ENCODE data around the gene GAREM2.

Gene GAREM2

DNA sequence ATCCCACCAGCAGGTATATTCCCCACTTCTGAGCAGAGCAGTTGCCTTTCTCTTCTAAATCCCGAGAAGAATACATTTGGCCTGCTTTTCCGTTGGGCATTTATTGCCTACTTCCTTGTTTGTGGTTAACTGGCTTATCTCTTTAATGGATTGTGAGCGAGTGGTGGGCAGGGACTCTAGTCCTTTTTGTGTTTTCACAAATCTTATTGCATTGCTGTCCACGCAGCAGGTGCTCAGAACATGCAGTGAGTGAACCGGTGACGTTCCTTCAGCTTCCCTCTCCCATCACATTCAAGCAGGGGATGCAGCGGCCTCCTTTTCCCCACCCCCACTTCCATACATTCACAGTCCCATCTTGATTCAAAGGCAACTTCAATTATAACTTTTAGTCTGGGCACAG, 28.9 kb upstream of the GAREM2 start:
- Histone ChIP-seq H3K27ac (no peak overlapping the region), H2AFZ (ENCODE audit: low read depth) (no peak overlapping the region), H3K4me2 (no peak overlapping the region), H3K79me2 (ENCODE audit: insufficient read depth, low read depth) (no peaks in the 10 kb centered on the region), H3K27me3 (ENCODE audit: insufficient read depth, low read depth) (no peaks in the 10 kb centered on the region), H3K36me3 (ENCODE audit: insufficient read depth) (no peaks in the 10 kb centered on the region), H3K9ac (no peak overlapping the region), H3K4me3 (IDR thresholded peaks at IDR 0.05; ENCODE audit: insufficient read depth, low read depth, low read length) (no peak overlapping the region), H4K20me1 (ENCODE audit: insufficient read depth) (no peaks in the 10 kb centered on the region), H3K4me1 (ENCODE audit: low read depth, poor library complexity, severe bottlenecking) (no peaks in the 10 kb centered on the region)
- TF ChIP-seq, protein P1, sequence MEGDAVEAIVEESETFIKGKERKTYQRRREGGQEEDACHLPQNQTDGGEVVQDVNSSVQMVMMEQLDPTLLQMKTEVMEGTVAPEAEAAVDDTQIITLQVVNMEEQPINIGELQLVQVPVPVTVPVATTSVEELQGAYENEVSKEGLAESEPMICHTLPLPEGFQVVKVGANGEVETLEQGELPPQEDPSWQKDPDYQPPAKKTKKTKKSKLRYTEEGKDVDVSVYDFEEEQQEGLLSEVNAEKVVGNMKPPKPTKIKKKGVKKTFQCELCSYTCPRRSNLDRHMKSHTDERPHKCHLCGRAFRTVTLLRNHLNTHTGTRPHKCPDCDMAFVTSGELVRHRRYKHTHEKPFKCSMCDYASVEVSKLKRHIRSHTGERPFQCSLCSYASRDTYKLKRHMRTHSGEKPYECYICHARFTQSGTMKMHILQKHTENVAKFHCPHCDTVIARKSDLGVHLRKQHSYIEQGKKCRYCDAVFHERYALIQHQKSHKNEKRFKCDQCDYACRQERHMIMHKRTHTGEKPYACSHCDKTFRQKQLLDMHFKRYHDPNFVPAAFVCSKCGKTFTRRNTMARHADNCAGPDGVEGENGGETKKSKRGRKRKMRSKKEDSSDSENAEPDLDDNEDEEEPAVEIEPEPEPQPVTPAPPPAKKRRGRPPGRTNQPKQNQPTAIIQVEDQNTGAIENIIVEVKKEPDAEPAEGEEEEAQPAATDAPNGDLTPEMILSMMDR (conservative IDR thresholded peaks at IDR 0.05; ENCODE audit: low read depth, low read length), result no peak

DNA sequence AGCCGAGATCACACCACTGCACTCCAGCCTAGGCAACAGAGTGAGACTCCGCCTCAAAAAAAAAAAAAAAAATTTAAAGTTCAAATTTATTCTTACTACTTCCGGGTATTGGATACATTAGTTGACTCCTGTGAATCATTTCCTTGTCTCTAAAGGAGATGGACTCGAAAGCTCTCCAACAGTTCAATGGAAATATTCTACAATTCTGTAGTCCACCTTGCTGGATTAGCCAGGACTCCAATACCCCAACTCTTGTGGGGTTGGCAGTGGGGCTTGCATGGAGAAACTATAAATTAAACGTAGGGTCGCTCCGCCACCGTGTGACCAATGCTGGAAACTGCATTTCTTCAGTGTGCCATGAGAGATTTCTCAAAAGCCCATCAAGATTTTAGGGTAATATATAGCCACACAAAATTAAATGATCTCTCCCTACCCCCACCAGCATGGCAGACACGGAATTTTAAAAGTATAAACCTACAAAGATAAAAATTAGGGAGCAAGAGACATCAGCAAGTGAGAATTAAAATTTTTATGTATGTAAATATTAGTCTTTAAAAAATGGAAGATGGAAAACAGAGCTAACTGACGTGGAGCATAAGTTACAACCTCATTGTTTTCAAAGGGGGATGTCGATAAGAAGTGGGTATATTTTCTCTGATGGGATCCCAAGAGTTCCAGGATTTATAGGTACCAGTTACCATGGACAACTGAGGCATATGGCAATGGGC, 27.8 kb upstream of the GAREM2 start:
- Histone ChIP-seq H3K4me2 (no peak overlapping the region), H3K27ac (no peak overlapping the region), H3K9ac (no peak overlapping the region), H3K79me2 (ENCODE audit: insufficient read depth, low read depth) (no peaks in the 10 kb centered on the region), H3K27me3 (ENCODE audit: insufficient read depth, low read depth) (no peaks in the 10 kb centered on the region), H3K36me3 (ENCODE audit: insufficient read depth) (no peaks in the 10 kb centered on the region), H4K20me1 (ENCODE audit: insufficient read depth) (no peaks in the 10 kb centered on the region), H3K4me3 (IDR thresholded peaks at IDR 0.05; ENCODE audit: insufficient read depth, low read depth, low read length) (no peak overlapping the region), H2AFZ (ENCODE audit: low read depth) (no peak overlapping the region), H3K4me1 (ENCODE audit: low read depth, poor library complexity, severe bottlenecking) (no peaks in the 10 kb centered on the region)
- TF ChIP-seq, protein P1 (conservative IDR thresholded peaks at IDR 0.05; ENCODE audit: low read depth, low read length), result peak; percentile 92

- no peak overlapping the region for H2AFZ ChIP-seq (ENCODE audit: low read depth)
- no peaks in the 10 kb centered on the region for H4K20me1 ChIP-seq (ENCODE audit: insufficient read depth)
- no peak overlapping the region for H3K4me2 ChIP-seq
- H3K36me3 ChIP-seq (ENCODE audit: insufficient read depth), result no peaks in the 10 kb centered on the region
- H3K27me3 ChIP-seq (ENCODE audit: insufficient read depth, low read depth), result no peaks in the 10 kb centered on the region
- no peaks in the 10 kb centered on the region for H3K4me1 ChIP-seq (ENCODE audit: low read depth, poor library complexity, severe bottlenecking)
- H3K9ac ChIP-seq, result no peak overlapping the region
- no peaks in the 10 kb centered on the region for H3K79me2 ChIP-seq (ENCODE audit: insufficient read depth, low read depth)
- TF ChIP-seq, protein P1 (conservative IDR thresholded peaks at IDR 0.05; ENCODE audit: low read depth, low read length), result no peak
- H3K4me3 ChIP-seq (IDR thresholded peaks at IDR 0.05; ENCODE audit: insufficient read depth, low read depth, low read length), result no peak overlapping the region
- H3K27ac ChIP-seq, result no peak overlapping the region
These were observed 24.4 kb upstream of the GAREM2 start for GRCh38 chr2:26148501-26148900.

GRCh38 chr2:26150243-26150642, 22.6 kb upstream of the GAREM2 start:
- H3K4me2 ChIP-seq, result no peak overlapping the region
- H4K20me1 ChIP-seq (ENCODE audit: insufficient read depth), result no peaks in the 10 kb centered on the region
- no peaks in the 10 kb centered on the region for H3K79me2 ChIP-seq (ENCODE audit: insufficient read depth, low read depth)
- no peak overlapping the region for H3K9ac ChIP-seq
- no peaks in the 10 kb centered on the region for H3K4me1 ChIP-seq (ENCODE audit: low read depth, poor library complexity, severe bottlenecking)
- H3K4me3 ChIP-seq (IDR thresholded peaks at IDR 0.05; ENCODE audit: insufficient read depth, low read depth, low read length), result no peak overlapping the region
- no peaks in the 10 kb centered on the region for H3K27me3 ChIP-seq (ENCODE audit: insufficient read depth, low read depth)
- no peaks in the 10 kb centered on the region for H3K36me3 ChIP-seq (ENCODE audit: insufficient read depth)
- H3K27ac ChIP-seq, result no peak overlapping the region
- H2AFZ ChIP-seq (ENCODE audit: low read depth), result no peak overlapping the region
- TF ChIP-seq, protein P1 (conservative IDR thresholded peaks at IDR 0.05; ENCODE audit: low read depth, low read length), result no peak

Data from KMS-11 (cell line).